Muscle of arm (tissue), 12 donors: ENCODE measurements around the gene SOX13. TPM values are rescaled to one million over a fixed set of nuclear protein-coding genes. Genes with fewer than 3 reads are reported as not detected.

ENCODE experiments used
- polyA plus RNA-seq, 12 donors: library from polyadenylated mRNA; unstranded; fragments of 120-200 nt; gene quantifications; one replicate each; pipeline ENCODE4 v1.2.1, GENCODE V29; 2013; ENCODE audit not compliant: insufficient read length in 12 of 12

Gene SOX13
- polyA plus RNA-seq, 12 donors = 14.6 to 31.9 (median 19.4) TPM; not detected in 1

Other genes with a start within 250 kb of the SOX13 start
- 100 to 1,000 TPM in 10 of 12 donors, 10 to 100 TPM in 1, not detected in 1; 88.9 to 232 (median 164) TPM for gene SNRPE, start 211.5 kb upstream of the SOX13 start, polyA plus RNA-seq
- gene ETNK2, start 78.9 kb downstream of the SOX13 start, polyA plus RNA-seq = 10 to 100 TPM in 2 of 12 donors, 1 to 10 TPM in 9, not detected in 1; 1.7 to 10.3 (median 3.1) TPM
- under 1 TPM in 5 of 12 donors, not detected in 7; 0.11 to 0.32 (median 0.20) TPM for gene REN, start 93.2 kb downstream of the SOX13 start, polyA plus RNA-seq
- 1 to 10 TPM in 3 of 12 donors, under 1 TPM in 7, not detected in 2; 0.53 to 4.0 (median 0.83) TPM for gene KISS1, start 123.4 kb downstream of the SOX13 start, polyA plus RNA-seq
- 10 to 100 TPM in 1 of 12 donors, under 1 TPM in 3, not detected in 8; 0.36 to 14.0 (median 0.44) TPM for gene GOLT1A, start 140.9 kb downstream of the SOX13 start, polyA plus RNA-seq